Kidney epithelial cell (primary cell): ENCODE measurements around the gene ADARB1. TPM values are rescaled to one million over a fixed set of nuclear protein-coding genes. Genes with fewer than 3 reads are reported as not detected.

Experiments used
- DNase-seq: peaks from one replicate; pipeline ENCODE4 v3.0.0-alpha.2; 2010; ENCODE audit warnings: low read depth
- H3K27me3 ChIP-seq: 2 replicates; pipeline ENCODE4 v1.6.0; 2011; ENCODE audit warnings: low read length; ENCODE audit not compliant: control insufficient read depth, insufficient read depth
- H3K36me3 ChIP-seq: 2 replicates; pipeline ENCODE4 v1.5.1; 2011; ENCODE audit warnings: low read length; ENCODE audit not compliant: control insufficient read depth, insufficient read depth
- H3K4me3 ChIP-seq: 2 replicates; pipeline ENCODE4 v1.5.1; 2011; ENCODE audit warnings: low read depth, mild to moderate bottlenecking, control low read depth, low read length
- CTCF ChIP-seq: IDR thresholded peaks from 2 replicates; pipeline ENCODE4 v1.5.1; 2011; ENCODE audit warnings: mild to moderate bottlenecking, moderate library complexity, low read length, control low read depth, inconsistent platforms; ENCODE audit not compliant: insufficient read depth, poor library complexity, severe bottlenecking
- total RNA-seq: library from RNA; depleted of rRNA; stranded (reverse); fragments of >200 nt; gene quantifications from 2 replicates; pipeline ENCODE4 v1.2.3, GENCODE V29; 2015

ADARB1 gene
- total RNA-seq, 1 donor from 2014 or later, result 6.9 TPM

GRCh38 chr21:45088729-45089128, 14.3 kb downstream of the ADARB1 start:
- Histone ChIP-seq H3K4me3 (no peak overlapping the region), H3K36me3 (no peaks in the 10 kb centered on the region), H3K27me3 (no peaks in the 10 kb centered on the region)
- no peak for DNase-seq
- no peak for TF ChIP-seq CTCF

GRCh38 chr21:45089964-45090363, 15.6 kb downstream of the ADARB1 start:
- TF ChIP-seq CTCF, result no peak
- Histone ChIP-seq H3K36me3 (no peaks in the 10 kb centered on the region), H3K4me3 (no peak overlapping the region), H3K27me3 (no peaks in the 10 kb centered on the region)
- DNase-seq, result no peak

- no peak for TF ChIP-seq CTCF
- Histone ChIP-seq H3K27me3 (no peaks in the 10 kb centered on the region), H3K36me3 (no peaks in the 10 kb centered on the region), H3K4me3 (no peak overlapping the region)
- no peak for DNase-seq
These were observed 16.6 kb downstream of the ADARB1 start for GRCh38 chr21:45090966-45091365.

- no peak for TF ChIP-seq CTCF
- Histone ChIP-seq H3K4me3 (no peak overlapping the region), H3K27me3 (no peaks in the 10 kb centered on the region), H3K36me3 (no peaks in the 10 kb centered on the region)
- no peak for DNase-seq
These were observed 17.4 kb downstream of the ADARB1 start for GRCh38 chr21:45091550-45092322.

- H3K36me3 ChIP-seq, result no peaks in the 10 kb centered on the region
- H3K27me3 ChIP-seq, result no peaks in the 10 kb centered on the region
- H3K4me3 ChIP-seq, result no peak overlapping the region
- TF ChIP-seq CTCF, result no peak
- no peak for DNase-seq
These were observed 18.7 kb downstream of the ADARB1 start for GRCh38 chr21:45093035-45093532.

GRCh38 chr21:45094412-45094811, 20.0 kb downstream of the ADARB1 start:
- H3K36me3 ChIP-seq, result no peaks in the 10 kb centered on the region
- no peaks in the 10 kb centered on the region for H3K27me3 ChIP-seq
- DNase-seq, result no peak
- TF ChIP-seq CTCF, result no peak
- no peak overlapping the region for H3K4me3 ChIP-seq
